Lower leg skin (tissue), 4 donors: ENCODE data around the gene LMBR1. TPM values are rescaled to one million over a fixed set of nuclear protein-coding genes. Genes with fewer than 3 reads are reported as not detected.

ENCODE experiments used
- DNase-seq, 2 donors: peaks; one replicate each; pipeline ENCODE4 v3.0.0-alpha.2; 2019; ENCODE audit warnings: low spot score in 2 of 2
- H3K4me3 ChIP-seq: fragments of 200-600 bp; sonication (generic); 2 replicates; pipeline ENCODE4 v1.5.1; 2017; ENCODE audit warnings: mild to moderate bottlenecking, low read depth; ENCODE audit not compliant: poor library complexity, severe bottlenecking
- CTCF ChIP-seq, 3 donors: fragments of 450-650 bp; IDR thresholded peaks; one replicate each; pipeline ENCODE4 v1.5.1; 2016; ENCODE audit warnings: antibody characterized with exemption in 3 of 3, mild to moderate bottlenecking in 3 of 3, moderate library complexity in 2 of 3
- POLR2A ChIP-seq, 2 donors: fragments of 450-650 bp; IDR thresholded peaks; one replicate each; pipeline ENCODE4 v1.6.1; 2016 to 2017; ENCODE audit warnings: antibody characterized with exemption in 2 of 2, mild to moderate bottlenecking in 1 of 2, moderate library complexity in 1 of 2
- WGBS, 2 donors: methylation state at CpG; one replicate each; pipeline ENCODE4 v1.1.5; 2018; 5-methylcytosine and 5-hydroxymethylcytosine counted together
- intact Hi-C: fragments of 100-400 bp; cut with DNase I; formaldehyde crosslinking; loops from one replicate; pipeline ENCODE4 v1.15.0; 2023; ENCODE audit warnings: low total_unique reads
- total RNA-seq, 4 donors: library from RNA; depleted of rRNA; stranded (reverse); fragments of >200 nt; gene quantifications; one replicate each; pipeline ENCODE4 v1.1.0, GENCODE V29; 2016

Gene LMBR1
- total RNA-seq, 4 donors from 2014 or later: 44.1 to 67.0 (median 55.9) TPM

- intact Hi-C loops: no loop called here
- WGBS, 2 donors: 96 to 98% methylated on average over 4 of the region's 4 CpGs
- TF ChIP-seq POLR2A (IDR thresholded peaks at IDR 0.05): no peak
- TF ChIP-seq CTCF (IDR thresholded peaks at IDR 0.05): no peak
- H3K4me3 ChIP-seq: no peak overlapping the region
- DNase-seq: no peak
These were observed 109.1 kb downstream of the LMBR1 start for GRCh38 chr7:156783864-156784263.

GRCh38 chr7:156781972-156782371 lies 111.0 kb downstream of the LMBR1 start:
- WGBS, 2 donors: 85 to 91% methylated on average over 2 of the region's 2 CpGs

GRCh38 chr7:156780724-156781455 lies 112.1 kb downstream of the LMBR1 start:
- WGBS, 2 donors: 85 to 91% methylated on average over 4 of the region's 4 CpGs
- intact Hi-C loops: no loop called here
- TF ChIP-seq CTCF (IDR thresholded peaks at IDR 0.05) (no peak), POLR2A (IDR thresholded peaks at IDR 0.05) (no peak)
- no peak overlapping the region for H3K4me3 ChIP-seq
- DNase-seq: no peak

More at GRCh38 chr7:156781972-156782371, 111.0 kb downstream of the LMBR1 start:
- H3K4me3 ChIP-seq: no peak overlapping the region
- intact Hi-C loops: no loop called here
- DNase-seq: no peak
- no peak for TF ChIP-seq POLR2A (IDR thresholded peaks at IDR 0.05)
- no peak for TF ChIP-seq CTCF (IDR thresholded peaks at IDR 0.05)

GRCh38 chr7:156778668-156779067 lies 114.3 kb downstream of the LMBR1 start:
- no peak for DNase-seq
- intact Hi-C loops: no loop called here
- no peak for TF ChIP-seq CTCF (IDR thresholded peaks at IDR 0.05)
- TF ChIP-seq POLR2A (IDR thresholded peaks at IDR 0.05): no peak
- 56 to 59% methylated on average over 3 of the region's 3 CpGs for WGBS, 2 donors
- no peak overlapping the region for H3K4me3 ChIP-seq

- 95 to 96% methylated on average over 3 of the region's 3 CpGs for WGBS, 2 donors
- intact Hi-C loops: no loop called here
- DNase-seq: no peak
- H3K4me3 ChIP-seq: no peak overlapping the region
- TF ChIP-seq POLR2A (IDR thresholded peaks at IDR 0.05): no peak
- TF ChIP-seq CTCF (IDR thresholded peaks at IDR 0.05): no peak
These were observed 114.8 kb downstream of the LMBR1 start for GRCh38 chr7:156778201-156778600.
